ENCODE measurements around the gene ATP6V1B1. TPM values are rescaled to one million over a fixed set of nuclear protein-coding genes. Genes with fewer than 3 reads are reported as not detected.

ATP6V1B1 gene
- total RNA-seq, 1 donor = 0.09 TPM

- TF ChIP-seq CTCF (IDR thresholded peaks at IDR 0.05; ENCODE audit: insufficient read depth, low read length) = no peak
- no peak for DNase-seq (ENCODE audit: low read depth)
- no peak overlapping the region for H3K4me3 ChIP-seq (ENCODE audit: low read depth, low read length)
Observed at GRCh38 chr2:70979626-70980025, 43.9 kb downstream of the ATP6V1B1 start.

GRCh38 chr2:70981421-70981820 lies 45.7 kb downstream of the ATP6V1B1 start:
- TF ChIP-seq CTCF (IDR thresholded peaks at IDR 0.05; ENCODE audit: insufficient read depth, low read length) = no peak
- DNase-seq (ENCODE audit: low read depth) = no peak
- no peak overlapping the region for H3K4me3 ChIP-seq (ENCODE audit: low read depth, low read length)

GRCh38 chr2:70981866-70982810 lies 46.4 kb downstream of the ATP6V1B1 start:
- DNase-seq (ENCODE audit: low read depth) = no peak
- no peak for TF ChIP-seq CTCF (IDR thresholded peaks at IDR 0.05; ENCODE audit: insufficient read depth, low read length)
- no peak overlapping the region for H3K4me3 ChIP-seq (ENCODE audit: low read depth, low read length)

- no peak for DNase-seq (ENCODE audit: low read depth)
- no peak for TF ChIP-seq CTCF (IDR thresholded peaks at IDR 0.05; ENCODE audit: insufficient read depth, low read length)
- H3K4me3 ChIP-seq (ENCODE audit: low read depth, low read length) = no peak overlapping the region
Observed at GRCh38 chr2:70982971-70983370, 47.3 kb downstream of the ATP6V1B1 start.

- no peak for DNase-seq (ENCODE audit: low read depth)
- no peak overlapping the region for H3K4me3 ChIP-seq (ENCODE audit: low read depth, low read length)
- TF ChIP-seq CTCF (IDR thresholded peaks at IDR 0.05; ENCODE audit: insufficient read depth, low read length) = no peak
Observed at GRCh38 chr2:70983506-70984227, 48.0 kb downstream of the ATP6V1B1 start.

GRCh38 chr2:70984228-70984575 lies 48.5 kb downstream of the ATP6V1B1 start:
- TF ChIP-seq CTCF (IDR thresholded peaks at IDR 0.05; ENCODE audit: insufficient read depth, low read length) = no peak

More at GRCh38 chr2:70984228-70984575, 48.5 kb downstream of the ATP6V1B1 start:
- DNase-seq (ENCODE audit: low read depth) = no peak
- H3K4me3 ChIP-seq (ENCODE audit: low read depth, low read length) = no peak overlapping the region

Measured in fibroblast of the aortic adventitia (primary cell).